Endometrium (tissue), 2 donors: ENCODE measurements around the gene MAP3K9.
"Not testable (repeated sequence)": the region's sequence is repeated elsewhere in the genome, so short reads cannot be mapped to it uniquely, and the experiment has no call there.

Source experiments
- FAIRE-seq: peaks from 2 replicates; lab custom pipeline; 2012; peaks lifted over from hg19 to GRCh38; lab: Jason Lieb, UNC
- donor health status: control.
- donor health status: control.

The MAP3K9 gene

GRCh38 chr14:70809225-70810219 lies at the start of gene MAP3K9:
Gene MAP3K9 (minus strand): TSS chr14:70809513. CDS start chr14:70809171, 342 bp downstream.
- no peak for FAIRE-seq

- FAIRE-seq: no peak
Measured at GRCh38 chr14:70858641-70859040, 49.3 kb upstream of the MAP3K9 start.

DNA sequence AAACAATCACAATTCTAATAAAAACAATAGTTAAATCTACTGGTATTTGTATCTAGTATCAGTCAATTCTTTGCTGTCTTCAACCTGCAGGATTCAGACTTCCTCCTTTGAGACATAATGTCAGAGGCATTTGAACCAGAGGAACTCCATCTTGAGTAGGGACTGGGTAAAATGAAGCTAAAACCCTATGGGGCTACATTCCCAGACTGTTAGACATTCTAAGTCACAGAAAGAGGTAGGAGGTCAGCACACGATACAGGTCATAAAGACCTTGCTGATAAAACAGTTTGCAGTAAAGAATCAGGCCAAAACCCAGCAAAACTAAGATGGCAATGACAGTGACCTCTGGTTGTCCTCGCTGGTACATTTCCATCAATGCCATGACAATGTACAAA lies 48.2 kb upstream of the MAP3K9 start:
- FAIRE-seq: no peak

DNA sequence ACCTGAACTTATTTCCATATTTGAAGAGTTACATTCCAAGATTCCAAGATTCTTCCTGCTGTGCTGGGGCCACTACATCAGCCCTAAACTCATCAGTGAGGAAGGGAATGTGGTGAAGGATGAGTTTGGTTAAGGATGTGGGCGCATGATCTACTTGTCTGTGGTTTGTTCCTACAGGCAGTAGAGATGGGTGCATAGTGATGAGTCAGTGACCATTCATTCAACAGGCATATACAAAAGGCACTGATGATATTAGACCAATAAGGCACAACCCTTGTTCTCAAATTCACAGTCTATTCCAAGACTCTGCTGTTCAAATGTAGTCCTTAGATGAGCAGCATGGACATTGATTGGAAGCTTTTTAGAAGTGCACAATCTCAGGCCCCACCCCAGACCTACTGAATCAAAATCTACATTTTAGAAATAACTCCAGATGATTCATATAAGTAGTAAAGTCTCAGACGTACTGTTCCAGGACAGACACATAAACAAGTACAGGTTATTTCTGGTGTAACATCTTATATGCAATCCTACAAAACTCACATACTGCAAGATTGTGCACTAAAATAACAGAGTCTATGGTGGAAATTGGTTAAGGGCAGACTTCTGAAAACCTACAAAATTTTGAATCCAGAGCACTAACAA lies 47.7 kb upstream of the MAP3K9 start:
- no peak for FAIRE-seq

- no peak for FAIRE-seq
Measured at GRCh38 chr14:70855486-70855885, 46.2 kb upstream of the MAP3K9 start.

DNA sequence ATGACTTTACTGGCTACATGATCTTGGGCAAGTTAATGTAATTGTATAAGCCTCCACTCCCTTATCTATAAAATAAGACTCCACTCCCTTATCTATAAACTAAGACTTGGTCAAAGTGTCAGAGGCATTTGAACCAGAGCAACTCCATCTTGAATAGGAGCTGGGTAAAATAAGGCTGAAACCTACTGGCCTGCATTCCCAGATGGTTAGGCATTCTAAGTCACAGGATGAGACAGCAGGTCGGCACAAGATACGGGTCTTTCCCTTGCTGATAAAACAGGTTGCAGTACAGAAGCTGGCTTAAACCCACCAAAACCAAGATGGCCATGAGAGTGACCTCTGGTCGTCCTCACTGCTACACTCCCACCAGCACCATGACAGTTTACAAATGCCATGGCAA lies 44.3 kb upstream of the MAP3K9 start:
- FAIRE-seq: not testable (repeated sequence)

DNA sequence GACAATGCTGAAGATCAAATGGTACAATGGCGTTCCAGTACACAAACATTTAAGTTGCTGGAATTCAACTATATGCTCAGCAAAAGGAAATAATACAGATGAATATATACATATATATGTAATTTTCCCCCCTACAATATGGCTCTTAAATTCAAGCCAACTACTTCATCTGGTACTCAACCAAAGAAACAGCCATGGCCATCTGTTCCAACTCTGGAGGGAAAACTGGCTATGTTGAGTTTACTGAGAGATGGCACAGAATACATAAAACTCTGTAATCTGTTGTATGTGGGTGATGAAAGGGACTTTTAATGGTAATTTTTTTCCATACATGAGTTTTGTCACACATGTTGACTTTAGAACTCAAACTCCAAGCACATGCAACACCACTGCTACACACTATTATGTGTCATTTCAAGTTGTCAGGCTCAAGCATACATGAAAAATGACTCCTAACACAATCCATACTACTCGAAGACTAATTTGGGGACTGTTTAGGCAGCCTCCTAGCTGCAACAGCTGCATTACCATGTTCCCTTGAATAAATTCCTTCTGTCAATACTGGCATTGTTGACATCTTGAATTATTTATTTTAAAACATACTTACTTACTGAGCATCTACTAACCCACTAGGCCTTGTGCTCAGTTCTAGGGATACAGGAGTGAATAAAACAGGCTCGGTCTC lies 38.2 kb upstream of the MAP3K9 start:
- no peak for FAIRE-seq

- FAIRE-seq: no peak
Measured at GRCh38 chr14:70845601-70846000, 36.3 kb upstream of the MAP3K9 start.

- FAIRE-seq: no peak
Measured at GRCh38 chr14:70842851-70843462, 33.6 kb upstream of the MAP3K9 start.

DNA sequence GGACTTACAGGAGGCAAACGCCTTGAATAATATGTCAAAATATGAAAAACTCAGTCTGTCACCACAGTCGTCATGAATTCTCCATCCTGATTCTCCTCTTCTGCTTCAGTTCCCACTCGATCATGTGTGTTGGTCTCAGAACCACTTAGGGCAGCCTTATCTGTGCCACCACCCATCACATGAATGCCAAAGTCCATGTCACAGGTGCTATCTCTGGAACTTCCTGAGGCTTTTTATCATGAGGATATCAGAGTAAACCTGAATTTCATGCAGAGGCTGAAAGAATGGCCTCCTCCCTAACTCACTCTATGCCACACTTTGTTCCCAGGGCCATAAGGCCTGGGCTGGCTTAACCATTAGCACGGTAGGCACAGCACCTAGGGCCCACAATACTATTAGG lies 28.8 kb upstream of the MAP3K9 start:
- no peak for FAIRE-seq

DNA sequence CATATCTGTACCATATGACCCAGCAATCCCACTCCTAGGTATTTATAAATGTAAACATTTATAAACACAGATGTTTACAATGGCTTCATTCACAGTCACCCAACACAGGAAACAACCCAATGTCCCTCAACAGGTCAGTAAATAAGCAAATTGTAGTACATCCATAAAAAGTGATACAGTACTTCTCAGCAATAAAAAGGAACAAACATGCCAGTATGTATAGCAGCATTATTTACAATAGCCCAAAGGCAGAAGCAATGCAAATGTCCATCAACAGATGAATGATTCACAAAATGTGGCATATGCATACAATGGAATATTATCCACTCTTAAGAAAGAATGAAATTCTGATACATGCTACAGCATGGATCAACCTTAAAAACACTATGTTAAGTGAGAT lies 27.6 kb upstream of the MAP3K9 start:
- FAIRE-seq: no peak

GRCh38 chr14:70833884-70834283 lies 24.6 kb upstream of the MAP3K9 start:
- FAIRE-seq: no peak

DNA sequence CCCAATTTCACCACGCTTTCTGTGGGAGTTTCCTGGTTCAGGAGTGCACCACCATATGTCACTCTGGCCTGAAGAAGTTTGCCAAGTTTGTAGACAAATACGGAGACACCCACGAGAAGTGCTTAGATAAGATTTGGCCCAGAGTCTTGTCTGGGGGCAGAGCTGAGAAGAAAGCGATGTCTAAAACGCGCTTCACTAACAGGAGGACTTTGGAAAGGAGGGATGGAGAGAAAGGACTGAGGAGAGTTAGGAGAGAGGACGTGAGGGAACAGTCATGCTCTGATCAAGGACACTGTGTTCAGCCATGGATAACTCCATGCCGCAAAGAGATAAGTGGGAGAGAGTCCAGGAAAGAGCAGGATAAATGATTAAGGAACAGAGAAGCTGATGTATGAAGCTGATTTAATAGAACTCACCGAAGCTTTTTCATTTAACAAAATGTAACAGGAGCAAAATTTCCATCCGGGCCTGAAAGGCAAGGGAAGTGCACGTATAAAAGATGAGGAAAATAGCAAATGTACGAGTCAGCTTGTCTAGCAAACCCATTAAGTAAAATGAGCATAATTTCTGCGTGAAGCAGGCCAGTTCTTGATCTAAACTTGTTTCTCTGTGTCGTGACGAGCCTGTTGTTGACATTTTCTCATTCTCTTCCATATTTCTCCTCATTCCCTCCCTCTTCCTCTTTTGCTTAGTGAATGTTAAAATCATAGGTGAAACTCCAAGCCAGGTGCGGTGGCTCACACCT lies 23.4 kb upstream of the MAP3K9 start:
- no peak for FAIRE-seq

DNA sequence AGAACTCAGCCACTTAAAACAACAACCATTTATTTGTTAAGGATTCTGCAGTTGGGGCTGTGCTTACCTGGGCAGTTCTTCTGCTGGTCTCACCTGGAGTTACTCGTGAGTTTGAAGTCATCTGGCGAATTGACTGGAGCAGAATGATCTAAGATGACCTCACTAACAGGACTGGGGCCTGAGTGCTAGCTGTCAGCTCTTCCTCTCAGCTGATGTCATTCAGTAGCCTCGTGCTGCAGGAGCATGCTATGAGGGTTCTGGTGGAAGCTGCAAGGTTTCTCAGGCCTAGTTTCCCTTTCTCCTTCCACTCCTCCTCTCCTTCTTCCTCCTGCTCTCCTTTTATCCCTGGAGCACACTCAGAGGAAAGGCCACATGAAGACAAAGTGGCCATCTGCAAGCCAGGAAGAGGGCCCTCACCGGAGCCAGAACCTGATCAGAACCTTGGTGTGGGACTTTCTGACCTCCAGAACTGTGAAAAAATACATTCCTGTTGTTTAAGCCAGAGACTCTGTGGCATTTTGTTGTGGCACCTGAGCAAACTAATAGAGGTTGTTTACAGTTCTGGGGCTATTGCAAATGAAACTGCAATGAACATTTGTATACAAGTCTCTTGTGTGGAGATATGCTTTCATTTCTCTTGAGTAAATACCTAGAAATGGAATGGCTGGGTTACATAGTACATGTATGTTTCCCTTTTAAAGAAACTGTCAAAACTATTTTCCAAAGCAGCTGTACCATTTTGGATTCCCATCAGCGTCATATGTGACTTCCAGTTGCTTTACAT lies 21.9 kb upstream of the MAP3K9 start:
- no peak for FAIRE-seq

GRCh38 chr14:70828188-70828587 lies 18.9 kb upstream of the MAP3K9 start:
- FAIRE-seq: no peak

DNA sequence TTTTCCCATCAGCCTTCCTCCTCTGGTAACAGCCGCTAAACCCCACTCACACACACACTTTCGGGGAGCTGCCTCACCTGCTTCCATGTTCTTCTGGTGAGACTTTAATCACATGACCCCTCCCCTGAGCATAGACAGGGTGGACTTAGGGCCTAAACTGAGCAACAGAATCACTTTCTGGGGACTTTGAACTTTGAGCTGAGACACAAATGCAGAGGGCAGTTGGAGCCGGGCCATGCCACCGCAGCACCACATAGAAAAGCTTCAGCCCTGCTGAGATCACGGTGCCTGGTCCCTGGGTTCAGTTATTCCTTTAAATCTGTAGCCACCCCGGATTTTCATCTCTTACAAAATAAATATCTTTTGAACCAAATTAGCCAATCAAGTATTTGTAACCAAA lies 18.4 kb upstream of the MAP3K9 start:
- no peak for FAIRE-seq

GRCh38 chr14:70827347-70827746 lies 18.0 kb upstream of the MAP3K9 start:
- no peak for FAIRE-seq

DNA sequence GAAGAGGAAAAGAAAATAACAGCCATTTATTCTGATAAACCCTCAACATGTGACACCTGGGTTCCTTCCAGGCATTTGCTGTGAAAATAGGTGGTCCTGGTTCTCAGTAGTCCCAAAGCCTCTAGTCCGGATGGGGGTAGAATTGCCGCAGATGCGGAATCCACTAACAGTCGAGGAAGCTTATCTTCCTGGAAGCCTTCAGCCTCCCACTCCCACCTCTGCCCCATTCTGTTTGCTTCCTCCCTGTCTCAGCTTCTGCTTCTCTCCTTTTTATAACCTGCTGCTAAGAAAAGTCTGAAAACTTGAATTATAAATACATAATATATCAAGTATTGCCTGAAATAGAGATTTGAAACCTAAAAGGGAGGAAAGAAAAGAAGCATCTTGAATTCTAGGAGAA lies 14.0 kb upstream of the MAP3K9 start:
- no peak for FAIRE-seq

- FAIRE-seq: no peak
Measured at GRCh38 chr14:70822530-70823185, 13.3 kb upstream of the MAP3K9 start.
